HUES6 (cell line): Measurements from ENCODE around the gene KIAA0753.

Experiments used
- H3K27ac ChIP-seq: 2 replicates; pipeline ENCODE4 v1.7.0; 2013; ENCODE audit warnings: low read depth, mild to moderate bottlenecking, low read length, inconsistent platforms
- H3K27me3 ChIP-seq: 2 replicates; pipeline ENCODE4 v1.6.1; 2013; ENCODE audit warnings: low read length; ENCODE audit not compliant: control insufficient read depth, insufficient read depth
- H3K36me3 ChIP-seq: 2 replicates; pipeline ENCODE4 v1.6.1; 2013; ENCODE audit warnings: low read length; ENCODE audit not compliant: control insufficient read depth, insufficient read depth
- H3K4me1 ChIP-seq: 2 replicates; pipeline ENCODE4 v1.6.1; 2013; ENCODE audit warnings: low read length; ENCODE audit not compliant: control insufficient read depth, insufficient read depth
- H3K4me3 ChIP-seq: 2 replicates; pipeline ENCODE4 v1.5.1; 2013; ENCODE audit warnings: low read depth, low read length
- H3K9ac ChIP-seq: one replicate; pipeline ENCODE4 v1.6.1; 2013; ENCODE audit warnings: mild to moderate bottlenecking, low read length
- H3K9me3 ChIP-seq: 2 replicates; pipeline ENCODE4 v1.6.1; 2013; ENCODE audit warnings: low read depth, low read length; ENCODE audit not compliant: control insufficient read depth, insufficient read depth

The KIAA0753 gene

DNA sequence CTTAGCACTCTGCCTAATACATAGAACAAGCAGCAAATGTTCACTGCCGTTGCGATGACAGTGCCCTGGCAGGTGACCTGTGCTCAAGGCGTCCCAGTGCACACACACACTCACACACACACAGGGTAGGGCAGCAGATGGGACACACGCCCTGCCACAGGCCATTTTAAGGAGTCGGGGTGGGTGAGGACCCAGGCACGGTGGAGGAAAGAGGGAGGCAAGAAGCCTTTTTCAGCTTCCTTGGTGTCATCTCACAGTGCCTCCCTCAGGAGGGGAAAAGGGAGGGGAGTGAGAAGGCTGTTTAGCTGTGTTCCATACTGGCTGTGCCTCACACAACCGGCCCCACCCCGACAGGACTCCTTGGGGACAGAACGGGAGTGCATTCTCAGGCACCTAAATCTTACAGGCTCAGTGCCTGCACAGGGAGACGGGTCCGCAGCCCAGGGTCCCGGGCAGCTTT, 85.6 kb downstream of the KIAA0753 start:
- Histone ChIP-seq H3K4me3 (peak overlapping the region; percentile 65), H3K9ac (no peak overlapping the region), H3K27ac (no peak overlapping the region)

DNA sequence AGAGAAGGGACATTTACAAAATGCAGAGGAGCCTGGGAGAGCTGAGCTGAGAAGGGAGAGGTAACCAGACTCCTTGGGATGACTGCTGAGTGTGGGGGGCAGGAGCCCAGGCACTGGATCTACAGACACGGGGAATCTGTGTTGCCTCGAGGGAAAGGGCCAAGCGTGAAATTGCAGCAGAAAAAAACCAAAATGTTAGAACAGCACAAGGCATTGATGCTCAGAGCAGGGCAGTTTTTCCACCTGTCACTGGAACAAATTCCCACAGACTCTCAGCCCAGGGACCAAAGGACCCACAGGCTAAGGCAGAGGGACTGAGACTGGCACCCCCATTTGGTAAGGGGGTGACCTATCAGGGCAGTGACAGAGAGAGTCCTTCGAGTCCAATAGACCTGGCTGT, 86.2 kb downstream of the KIAA0753 start:
- H3K9me3 ChIP-seq, result no peaks in the 10 kb centered on the region
- H3K4me3 ChIP-seq, result no peak overlapping the region
- no peak overlapping the region for H3K27ac ChIP-seq
- H3K36me3 ChIP-seq, result no peaks in the 10 kb centered on the region
- no peak overlapping the region for H3K9ac ChIP-seq
- peaks cover 58% of the 10 kb centered on the region for H3K27me3 ChIP-seq
- peaks cover 16% of the 10 kb centered on the region for H3K4me1 ChIP-seq

More for the DNA sequence above, 85.6 kb downstream of the KIAA0753 start:
- peaks cover 61% of the 10 kb centered on the region for H3K27me3 ChIP-seq
- peaks cover 15% of the 10 kb centered on the region for H3K4me1 ChIP-seq
- H3K36me3 ChIP-seq, result no peaks in the 10 kb centered on the region
- H3K9me3 ChIP-seq, result no peaks in the 10 kb centered on the region

DNA sequence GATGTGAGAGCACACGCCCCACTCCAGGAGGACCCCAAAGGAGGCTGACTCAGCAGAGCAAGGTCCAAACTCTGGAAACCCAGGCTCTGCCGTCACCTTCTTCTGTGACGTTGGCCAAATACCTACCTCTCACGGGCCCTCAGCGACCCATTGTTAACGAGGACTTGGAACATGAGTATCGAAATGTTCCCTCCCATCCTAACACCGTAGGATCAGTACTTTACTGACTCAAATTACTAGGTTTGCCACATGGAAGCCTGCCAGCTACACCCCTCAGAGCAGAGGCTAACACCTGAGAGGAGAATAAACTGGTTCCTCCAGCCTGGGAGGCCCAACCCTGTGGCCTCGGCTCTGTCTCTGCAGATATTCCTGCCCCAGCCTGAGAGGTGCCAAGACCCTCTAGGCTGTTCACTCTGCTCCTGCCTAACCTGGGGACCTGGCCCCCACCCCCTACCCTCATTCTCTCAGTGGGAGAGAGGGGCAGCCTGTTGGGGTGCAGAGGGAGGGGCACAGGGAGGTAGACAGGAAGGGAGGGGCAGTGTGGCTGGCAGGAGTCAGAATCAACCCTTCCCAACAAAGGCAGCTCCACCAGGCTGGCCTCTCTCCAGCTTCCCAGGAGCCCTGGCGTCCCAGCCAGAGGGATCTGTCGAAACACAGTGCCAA, 88.5 kb downstream of the KIAA0753 start:
- no peak overlapping the region for H3K27ac ChIP-seq
- no peak overlapping the region for H3K9ac ChIP-seq

DNA sequence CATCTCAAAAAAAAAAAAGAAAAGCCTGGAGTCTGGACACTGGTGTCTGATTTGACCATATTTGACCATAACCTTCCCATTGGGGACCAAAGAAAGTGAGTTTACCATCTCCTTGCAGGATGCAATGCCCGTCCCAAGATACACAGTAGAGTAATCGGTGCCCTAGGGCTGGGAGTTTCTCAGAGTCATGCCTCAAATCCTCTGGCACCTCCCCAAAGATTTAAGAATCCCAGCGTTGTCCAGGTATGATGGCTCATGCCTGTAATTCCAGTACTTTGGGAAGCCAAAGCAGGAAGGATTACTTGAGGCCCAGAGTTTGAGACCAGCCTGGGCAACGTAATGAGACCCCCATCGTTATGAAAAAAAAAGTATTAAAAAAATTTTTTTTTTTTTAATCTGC, 89.2 kb downstream of the KIAA0753 start:
- Histone ChIP-seq H3K27ac (no peak overlapping the region), H3K4me3 (no peak overlapping the region), H3K9me3 (no peaks in the 10 kb centered on the region), H3K4me1 (peaks cover 21% of the 10 kb centered on the region), H3K27me3 (peaks cover 38% of the 10 kb centered on the region), H3K9ac (no peak overlapping the region), H3K36me3 (no peaks in the 10 kb centered on the region)

More for the DNA sequence above, 88.5 kb downstream of the KIAA0753 start:
- Histone ChIP-seq H3K36me3 (no peaks in the 10 kb centered on the region), H3K27me3 (peaks cover 43% of the 10 kb centered on the region), H3K4me3 (no peak overlapping the region), H3K9me3 (no peaks in the 10 kb centered on the region), H3K4me1 (peaks cover 24% of the 10 kb centered on the region)

DNA sequence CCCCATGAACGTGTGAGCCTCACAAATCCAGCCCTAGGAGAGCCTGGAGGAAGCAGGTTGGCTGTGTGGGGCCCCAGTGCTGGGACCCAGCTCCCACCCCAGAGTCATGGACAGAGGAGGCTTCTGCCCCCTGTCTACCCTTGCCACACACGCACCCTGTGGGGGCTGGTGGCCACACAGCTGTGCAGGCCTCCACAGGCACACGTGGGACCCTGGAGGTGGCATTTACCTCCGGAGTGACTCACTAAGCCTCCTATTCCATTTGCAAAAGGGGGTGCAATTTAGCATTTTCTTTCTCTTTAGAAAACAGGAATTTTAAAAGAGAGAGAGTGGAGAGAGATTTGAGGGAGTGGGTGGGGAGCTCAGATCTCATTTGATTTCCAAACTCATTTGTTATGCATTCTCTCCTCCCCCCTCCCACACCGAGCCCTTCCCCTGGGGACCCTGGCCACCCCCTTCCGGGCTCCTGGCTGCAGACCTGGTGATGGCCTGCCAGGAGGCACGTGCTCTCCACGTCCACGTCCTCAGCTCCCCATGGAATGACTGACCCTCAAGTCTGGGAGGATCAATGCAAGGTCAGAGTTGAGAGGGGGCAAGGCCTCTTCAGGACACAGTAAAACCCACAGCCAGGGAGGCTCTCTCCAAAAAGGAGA, 91.0 kb downstream of the KIAA0753 start:
- H3K36me3 ChIP-seq, result no peaks in the 10 kb centered on the region
- H3K27ac ChIP-seq, result no peak overlapping the region
- H3K9me3 ChIP-seq, result no peaks in the 10 kb centered on the region
- H3K4me1 ChIP-seq, result peaks cover 21% of the 10 kb centered on the region
- H3K9ac ChIP-seq, result no peak overlapping the region
- H3K27me3 ChIP-seq, result peaks cover 22% of the 10 kb centered on the region
- H3K4me3 ChIP-seq, result no peak overlapping the region

DNA sequence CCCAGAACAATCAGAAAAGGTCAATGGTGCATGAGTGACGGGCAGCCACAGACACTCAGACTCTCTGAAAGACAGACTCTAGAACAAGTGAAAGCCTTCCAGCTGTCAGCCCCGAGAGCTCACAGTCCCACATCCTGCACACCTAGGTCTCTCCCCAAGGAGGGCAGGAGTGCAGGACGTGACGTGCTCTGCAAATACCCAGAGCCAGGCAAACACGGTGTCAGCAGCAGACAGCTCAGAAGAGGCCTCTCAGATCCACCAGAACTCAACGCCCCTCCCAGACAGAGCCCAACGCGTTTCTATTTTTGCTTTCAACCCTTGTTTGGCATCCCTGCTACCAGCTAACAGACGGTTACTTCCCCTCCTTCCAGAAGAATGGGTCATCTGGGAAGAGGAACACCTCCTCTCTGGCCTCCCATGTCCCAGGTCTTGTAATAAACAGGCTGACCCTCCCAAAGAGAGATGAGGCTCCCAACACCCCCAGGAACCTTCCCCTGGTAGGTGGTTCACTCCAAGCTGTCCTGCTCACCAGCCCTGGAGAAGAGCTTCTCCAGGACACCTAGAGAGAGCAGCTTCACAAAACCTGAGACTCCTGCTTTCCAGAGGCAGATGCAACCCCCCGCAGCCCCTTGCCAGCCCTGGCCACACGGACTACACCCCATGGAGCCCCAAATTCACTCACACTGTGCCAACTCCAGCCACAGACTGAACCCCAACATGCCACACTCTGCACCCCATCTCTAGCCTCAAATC, 91.8 kb downstream of the KIAA0753 start:
- H3K27me3 ChIP-seq, result peaks cover 14% of the 10 kb centered on the region
- no peaks in the 10 kb centered on the region for H3K9me3 ChIP-seq
- no peaks in the 10 kb centered on the region for H3K36me3 ChIP-seq
- no peak overlapping the region for H3K4me3 ChIP-seq
- H3K9ac ChIP-seq, result no peak overlapping the region
- no peak overlapping the region for H3K27ac ChIP-seq
- H3K4me1 ChIP-seq, result peaks cover 22% of the 10 kb centered on the region

DNA sequence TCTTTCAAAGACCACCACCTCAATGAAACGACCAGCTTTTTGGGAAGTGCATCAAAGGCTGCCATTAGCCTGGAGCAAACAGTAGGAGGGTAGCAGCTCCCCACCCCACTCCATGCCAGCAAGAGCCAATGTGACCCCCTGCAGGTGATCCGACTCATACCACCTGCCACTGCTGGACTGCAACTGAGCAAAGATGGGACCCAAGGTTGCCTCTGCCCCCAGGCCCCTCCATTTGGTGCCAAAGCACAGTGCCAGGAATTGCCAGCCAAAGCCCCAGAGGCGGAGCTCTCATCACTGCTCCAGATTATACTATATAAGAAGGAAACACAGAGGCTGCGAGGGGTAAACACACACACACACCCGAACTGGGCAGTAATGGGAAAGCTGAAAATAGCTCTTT, 92.5 kb downstream of the KIAA0753 start:
- H3K4me3 ChIP-seq, result no peak overlapping the region
- no peak overlapping the region for H3K9ac ChIP-seq
- H3K27me3 ChIP-seq, result peaks cover 7% of the 10 kb centered on the region; the same call in 1 of the 2 replicates
- no peaks in the 10 kb centered on the region for H3K36me3 ChIP-seq
- no peaks in the 10 kb centered on the region for H3K9me3 ChIP-seq
- no peak overlapping the region for H3K27ac ChIP-seq
- peaks cover 22% of the 10 kb centered on the region for H3K4me1 ChIP-seq

DNA sequence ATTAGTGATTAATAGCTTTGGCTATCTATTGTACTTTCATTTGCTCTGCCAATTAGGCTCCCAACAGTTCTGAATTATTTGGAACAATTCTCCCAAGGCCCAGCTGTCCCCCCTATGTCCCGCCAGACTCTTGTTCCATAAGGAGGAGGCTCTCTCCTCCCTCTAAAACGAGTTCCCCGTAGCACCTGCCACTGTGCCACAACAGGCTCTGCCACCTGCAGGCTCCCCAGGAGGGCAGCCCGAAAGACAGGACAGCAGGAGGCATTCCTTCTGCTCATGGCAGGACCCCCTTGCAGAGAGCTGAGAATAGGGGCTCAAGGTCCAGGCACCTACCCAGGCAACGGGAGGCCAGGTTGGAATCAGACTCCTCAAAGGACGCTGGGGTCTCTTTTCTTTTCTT, 93.2 kb downstream of the KIAA0753 start:
- H3K9ac ChIP-seq, result no peak overlapping the region
- no peaks in the 10 kb centered on the region for H3K36me3 ChIP-seq
- H3K4me3 ChIP-seq, result no peak overlapping the region
- H3K27ac ChIP-seq, result no peak overlapping the region
- H3K9me3 ChIP-seq, result no peaks in the 10 kb centered on the region
- H3K27me3 ChIP-seq, result peaks cover 5% of the 10 kb centered on the region; the same call in 1 of the 2 replicates
- peaks cover 19% of the 10 kb centered on the region for H3K4me1 ChIP-seq

DNA sequence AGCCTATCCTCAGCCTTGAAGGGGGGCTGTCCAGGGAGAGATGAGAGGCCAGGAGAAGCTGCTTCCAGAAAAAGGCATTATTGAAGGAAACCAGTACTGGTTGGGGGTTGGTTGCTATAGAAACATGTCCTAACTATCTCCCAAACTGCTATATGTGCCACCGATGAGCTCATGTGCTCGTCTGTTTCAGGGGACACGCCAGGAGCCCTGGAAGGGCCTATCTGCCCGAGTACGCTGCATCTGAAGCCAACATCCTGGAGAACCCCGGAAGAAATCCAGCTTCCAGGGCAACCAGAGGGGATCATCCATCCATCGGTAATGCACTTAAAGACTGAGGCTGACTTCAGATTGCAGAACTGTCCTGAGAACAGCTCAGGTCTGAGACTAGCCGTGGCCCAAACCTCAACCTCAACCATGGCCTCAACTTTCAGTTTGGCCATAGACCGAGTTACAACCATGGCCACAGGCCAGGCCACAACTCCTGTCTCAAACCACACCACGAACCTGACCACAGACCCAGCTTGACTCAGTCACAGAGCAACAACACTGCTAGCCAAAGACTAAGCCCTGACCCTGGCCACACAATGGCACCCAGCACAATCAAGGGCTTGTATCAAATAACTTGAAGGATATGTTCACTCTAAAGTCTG, 94.3 kb downstream of the KIAA0753 start:
- Histone ChIP-seq H3K9me3 (no peaks in the 10 kb centered on the region), H3K27me3 (peaks cover 5% of the 10 kb centered on the region; the same call in 1 of the 2 replicates), H3K36me3 (no peaks in the 10 kb centered on the region), H3K9ac (no peak overlapping the region), H3K4me3 (no peak overlapping the region), H3K4me1 (peaks cover 25% of the 10 kb centered on the region), H3K27ac (no peak overlapping the region)

DNA sequence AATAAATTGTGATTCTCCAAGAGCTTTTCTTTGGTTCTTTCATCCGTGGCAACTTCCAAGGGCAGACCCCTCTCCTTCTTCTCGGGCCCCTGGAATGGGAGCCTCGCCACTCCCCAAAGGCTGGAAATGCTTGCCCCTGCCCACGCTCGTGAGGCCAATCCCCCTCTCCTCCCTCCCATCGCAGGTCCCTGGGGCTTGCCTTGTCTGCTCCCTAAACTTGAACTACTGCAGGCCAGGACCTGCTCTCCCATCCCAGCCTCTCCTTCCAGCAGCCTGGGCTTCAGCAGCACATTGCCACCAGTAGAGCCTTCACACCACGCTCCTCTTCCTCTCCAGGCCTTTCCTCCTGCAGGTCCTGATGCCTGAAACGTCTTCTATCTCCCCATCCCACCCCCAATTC, 95.2 kb downstream of the KIAA0753 start:
- Histone ChIP-seq H3K27me3 (peaks cover 5% of the 10 kb centered on the region; the same call in 1 of the 2 replicates), H3K27ac (no peak overlapping the region), H3K4me3 (no peak overlapping the region)

More for the DNA sequence above, 95.2 kb downstream of the KIAA0753 start:
- H3K9me3 ChIP-seq, result no peaks in the 10 kb centered on the region
- no peak overlapping the region for H3K9ac ChIP-seq
- no peaks in the 10 kb centered on the region for H3K36me3 ChIP-seq
- H3K4me1 ChIP-seq, result peaks cover 27% of the 10 kb centered on the region
